SK-N-SH (cell line): ENCODE measurements around the gene FOXN4. TPM values are rescaled to one million over a fixed set of nuclear protein-coding genes. Genes with fewer than 3 reads are reported as not detected.

Experiments
- CTCF ChIA-PET: fragments of 300-600, 350-600 bp; formaldehyde crosslinking; extraction: SDS; loops from one replicate; lab custom pipeline; 2021; lab: Yijun Ruan, JAX
- POLR2A ChIA-PET: fragments of 350-600 bp; sonication (Branson Sonifier 250); formaldehyde crosslinking; extraction: SDS; loops from one replicate; lab custom pipeline; 2020; ENCODE audit warnings: antibody characterized with exemption, inconsistent platforms; lab: Yijun Ruan, JAX
- DNase-seq: peaks from one replicate; pipeline ENCODE4 v3.0.0; 2012
- H2AFZ ChIP-seq: fragments of 200-600 bp; sonication (generic); 2 replicates; pipeline ENCODE4 v1.8.1; 2016; ENCODE audit warnings: antibody characterized with exemption, mild to moderate bottlenecking, low read depth
- H3F3A ChIP-seq: fragments of 200-600 bp; sonication (generic); replicated peaks from 2 replicates; pipeline ENCODE3; 2016; ENCODE audit warnings: antibody characterized with exemption, mild to moderate bottlenecking; ENCODE audit not compliant: insufficient read depth
- H3K27ac ChIP-seq, 2 experiments: fragments of 200-500 bp in 1 of 2; fragments of 200-600 bp in 1 of 2; sonication (Bioruptor generic) in 1 of 2; sonication (generic), shearing (Covaris generic) in 1 of 2; 2 replicates each; pipeline versions ENCODE4 v1.5.1 to v1.6.1; 2014 to 2016; ENCODE audit warnings: low read depth in 2 of 2, inconsistent platforms in 1 of 2, low read length in 1 of 2, mild to moderate bottlenecking in 1 of 2, mixed read lengths in 1 of 2
- H3K27me3 ChIP-seq: fragments of 200-600 bp; sonication (generic), shearing (Covaris generic); 2 replicates; pipeline ENCODE4 v1.6.1; 2016; ENCODE audit warnings: mixed run types; ENCODE audit not compliant: insufficient read depth
- H3K36me3 ChIP-seq, 2 experiments: fragments of 200-500 bp in 1 of 2; fragments of 200-600 bp in 1 of 2; sonication (Bioruptor generic) in 1 of 2; sonication (generic) in 1 of 2; replicated peaks in 1 of 2; 2 replicates each; pipeline versions ENCODE3 to v1.5.1; 2014 to 2016; ENCODE audit warnings: low read length in 1 of 2, mild to moderate bottlenecking in 1 of 2; ENCODE audit not compliant: insufficient read depth in 2 of 2, control insufficient read depth in 1 of 2
- H3K4me1 ChIP-seq, 2 experiments: fragments of 200-500 bp in 1 of 2; fragments of 200-600 bp in 1 of 2; sonication (Bioruptor generic) in 1 of 2; sonication (generic), shearing (Covaris generic) in 1 of 2; 2 replicates each; pipeline versions ENCODE4 v1.5.1 to v1.6.1; 2014 to 2016; ENCODE audit warnings: low read depth in 1 of 2, low read length in 1 of 2, mixed run types in 1 of 2; ENCODE audit not compliant: insufficient read depth in 2 of 2, control insufficient read depth in 1 of 2
- H3K4me2 ChIP-seq: fragments of 200-600 bp; sonication (generic), shearing (Covaris generic); 2 replicates; pipeline ENCODE4 v1.6.1; 2017; ENCODE audit warnings: mixed run types
- H3K4me3 ChIP-seq, 2 experiments: fragments of 200-500 bp in 1 of 2; fragments of 200-600 bp in 1 of 2; sonication (Bioruptor generic) in 1 of 2; sonication (generic), shearing (Covaris generic) in 1 of 2; 2 replicates each; pipeline versions ENCODE4 v1.5.1 to v1.8.1; 2014 to 2016; ENCODE audit warnings: low read depth in 2 of 2, inconsistent platforms in 1 of 2, low read length in 1 of 2, mild to moderate bottlenecking in 1 of 2, mixed read lengths in 1 of 2, moderate library complexity in 1 of 2
- H3K79me2 ChIP-seq: fragments of 200-600 bp; sonication (generic); 2 replicates; pipeline ENCODE4 v1.8.1; 2017; ENCODE audit warnings: mild to moderate bottlenecking; ENCODE audit not compliant: insufficient read depth
- H3K9ac ChIP-seq: fragments of 200-600 bp; sonication (generic); 2 replicates; pipeline ENCODE4 v1.6.1; 2017; ENCODE audit warnings: mixed run types
- H3K9me2 ChIP-seq: fragments of 200-600 bp; sonication (generic); 2 replicates; pipeline ENCODE4 v1.6.1; 2017; ENCODE audit warnings: mixed run types
- H3K9me3 ChIP-seq: fragments of 200-600 bp; sonication (generic); 2 replicates; pipeline ENCODE4 v1.6.1; 2017; ENCODE audit warnings: mixed run types, mild to moderate bottlenecking, moderate library complexity
- H4K20me1 ChIP-seq: fragments of 200-600 bp; sonication (generic); 2 replicates; pipeline ENCODE4 v1.6.1; 2017; ENCODE audit warnings: mild to moderate bottlenecking, mixed run types; ENCODE audit not compliant: insufficient read depth
- CHD2 ChIP-seq: fragments of 150-350 bp; IDR thresholded peaks from 2 replicates; pipeline ENCODE4 v1.6.1; 2018; ENCODE audit warnings: low read length; ENCODE audit not compliant: partially characterized antibody
- CTCF ChIP-seq: fragments of 200-600 bp; sonication (generic); IDR thresholded peaks from 2 replicates; pipeline ENCODE4 v1.6.1; 2017; ENCODE audit warnings: antibody characterized with exemption, mild to moderate bottlenecking, moderate library complexity
- EP300 ChIP-seq, 2 experiments: IDR thresholded peaks; 2 replicates each; pipeline versions ENCODE4 v1.4.0 to v1.6.1; 2012; ENCODE audit warnings: borderline replicate concordance in 1 of 2, low read depth in 1 of 2, low read length in 1 of 2
- EZH2phosphoT487 ChIP-seq: fragments of 200-600 bp; sonication (generic); IDR thresholded peaks from 2 replicates; pipeline ENCODE4 v1.6.1; 2017; ENCODE audit warnings: low read depth, mixed run types, mild to moderate bottlenecking, antibody characterized with exemption, moderate library complexity, borderline replicate concordance
- FOXJ3 ChIP-seq: sonication (generic); formaldehyde crosslinking; IDR thresholded peaks from 2 replicates; pipeline ENCODE4 v1.5.1; 2020; ENCODE audit warnings: mild to moderate bottlenecking, missing genetic modification reagents
- GABPA ChIP-seq: IDR thresholded peaks from 2 replicates; pipeline ENCODE4 v1.4.0; 2012; ENCODE audit warnings: low read depth, mild to moderate bottlenecking
- IRF3 ChIP-seq: fragments of 150-350 bp; IDR thresholded peaks from 2 replicates; pipeline ENCODE4 v1.6.1; 2016; ENCODE audit warnings: mild to moderate bottlenecking, low read depth, low read length
- JUND ChIP-seq: IDR thresholded peaks from 2 replicates; pipeline ENCODE4 v1.4.0; 2012
- MXI1 ChIP-seq: IDR thresholded peaks from 2 replicates; pipeline ENCODE4 v1.6.1; 2012; ENCODE audit warnings: mild to moderate bottlenecking, low read depth, low read length, improper control_type of control experiment
- NFIC ChIP-seq: IDR thresholded peaks from 2 replicates; pipeline ENCODE4 v1.4.0; 2012; ENCODE audit warnings: borderline replicate concordance
- NRF1 ChIP-seq: IDR thresholded peaks from 2 replicates; pipeline ENCODE4 v1.6.1; 2012; ENCODE audit warnings: low read depth, mild to moderate bottlenecking, low read length
- POLR2AphosphoS5 ChIP-seq: IDR thresholded peaks from 2 replicates; pipeline ENCODE4 v1.6.1; 2012; ENCODE audit warnings: low read depth, low read length
- SMC3 ChIP-seq: IDR thresholded peaks from 2 replicates; pipeline ENCODE4 v1.6.1; 2012; ENCODE audit warnings: low read depth, low read length, improper control_type of control experiment
- TAF1 ChIP-seq: IDR thresholded peaks from 2 replicates; pipeline ENCODE4 v1.6.1; 2012; ENCODE audit warnings: low read depth, mild to moderate bottlenecking, low read length, moderate library complexity, borderline replicate concordance
- TEAD4 ChIP-seq: IDR thresholded peaks from 2 replicates; pipeline ENCODE4 v1.4.0; 2012; ENCODE audit warnings: mild to moderate bottlenecking, borderline replicate concordance; ENCODE audit not compliant: insufficient read depth
- USF2 ChIP-seq: fragments of 150-350 bp; IDR thresholded peaks from 2 replicates; pipeline ENCODE4 v1.6.1; 2017; ENCODE audit warnings: antibody characterized with exemption, low read length, low read depth, borderline replicate concordance
- WGBS: methylation state at CpG from one replicate; pipeline ENCODE4 v1.1.6; 2017; ENCODE audit warnings: low lambda C conversion rate; 5-methylcytosine and 5-hydroxymethylcytosine counted together
- polyA plus RNA-seq, 3 experiments: library from polyadenylated mRNA; depleted of rRNA; stranded (reverse); fragments of >200 nt; gene quantifications; 2 replicates each; pipeline ENCODE4 v1.2.3, GENCODE V29; 2012
- TF ChIP-seq, protein P1 (sequence below): IDR thresholded peaks from 2 replicates; pipeline ENCODE4; 2012
- TF ChIP-seq, protein P2 (sequence below): IDR thresholded peaks from 2 replicates; pipeline ENCODE4 v1.6.1; 2012; ENCODE audit warnings: mild to moderate bottlenecking, low read depth, low read length, moderate library complexity
- TF ChIP-seq, protein P3 (sequence below): IDR thresholded peaks from 2 replicates; pipeline ENCODE4 v1.4.0; 2012; ENCODE audit warnings: low read depth, borderline replicate concordance
- TF ChIP-seq, protein P4 (sequence below): IDR thresholded peaks from 2 replicates; pipeline ENCODE4 v1.4.0; 2012; ENCODE audit warnings: low read depth

The FOXN4 gene
- polyA plus RNA-seq, 1 of the 3 experiments (the other 2 are of a cell fraction), result 0.10 TPM

- CTCF ChIA-PET, result interaction anchor here (9.6 kb wide), 1 partner anchor 113 kb away, joined by 127 read pairs; no protein-coding TSS in a partner anchor
- TF ChIP-seq, protein P1, sequence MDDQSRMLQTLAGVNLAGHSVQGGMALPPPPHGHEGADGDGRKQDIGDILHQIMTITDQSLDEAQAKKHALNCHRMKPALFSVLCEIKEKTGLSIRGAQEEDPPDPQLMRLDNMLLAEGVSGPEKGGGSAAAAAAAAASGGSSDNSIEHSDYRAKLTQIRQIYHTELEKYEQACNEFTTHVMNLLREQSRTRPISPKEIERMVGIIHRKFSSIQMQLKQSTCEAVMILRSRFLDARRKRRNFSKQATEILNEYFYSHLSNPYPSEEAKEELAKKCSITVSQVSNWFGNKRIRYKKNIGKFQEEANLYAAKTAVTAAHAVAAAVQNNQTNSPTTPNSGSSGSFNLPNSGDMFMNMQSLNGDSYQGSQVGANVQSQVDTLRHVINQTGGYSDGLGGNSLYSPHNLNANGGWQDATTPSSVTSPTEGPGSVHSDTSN, result no peak
- no peak for TF ChIP-seq NRF1
- TF ChIP-seq FOXJ3 (CRISPR knock-in tag), result no peak
- TF ChIP-seq USF2, result no peak
- no peak for TF ChIP-seq SMC3
- no peak for TF ChIP-seq IRF3
- TF ChIP-seq TAF1, result no peak
- TF ChIP-seq EP300 (IDR thresholded peaks at IDR 0.05; ENCODE audit: borderline replicate concordance in 1 of 2, low read depth in 1 of 2, low read length in 1 of 2), result no peak
- TF ChIP-seq CTCF, result no peak
- TF ChIP-seq, protein P2, sequence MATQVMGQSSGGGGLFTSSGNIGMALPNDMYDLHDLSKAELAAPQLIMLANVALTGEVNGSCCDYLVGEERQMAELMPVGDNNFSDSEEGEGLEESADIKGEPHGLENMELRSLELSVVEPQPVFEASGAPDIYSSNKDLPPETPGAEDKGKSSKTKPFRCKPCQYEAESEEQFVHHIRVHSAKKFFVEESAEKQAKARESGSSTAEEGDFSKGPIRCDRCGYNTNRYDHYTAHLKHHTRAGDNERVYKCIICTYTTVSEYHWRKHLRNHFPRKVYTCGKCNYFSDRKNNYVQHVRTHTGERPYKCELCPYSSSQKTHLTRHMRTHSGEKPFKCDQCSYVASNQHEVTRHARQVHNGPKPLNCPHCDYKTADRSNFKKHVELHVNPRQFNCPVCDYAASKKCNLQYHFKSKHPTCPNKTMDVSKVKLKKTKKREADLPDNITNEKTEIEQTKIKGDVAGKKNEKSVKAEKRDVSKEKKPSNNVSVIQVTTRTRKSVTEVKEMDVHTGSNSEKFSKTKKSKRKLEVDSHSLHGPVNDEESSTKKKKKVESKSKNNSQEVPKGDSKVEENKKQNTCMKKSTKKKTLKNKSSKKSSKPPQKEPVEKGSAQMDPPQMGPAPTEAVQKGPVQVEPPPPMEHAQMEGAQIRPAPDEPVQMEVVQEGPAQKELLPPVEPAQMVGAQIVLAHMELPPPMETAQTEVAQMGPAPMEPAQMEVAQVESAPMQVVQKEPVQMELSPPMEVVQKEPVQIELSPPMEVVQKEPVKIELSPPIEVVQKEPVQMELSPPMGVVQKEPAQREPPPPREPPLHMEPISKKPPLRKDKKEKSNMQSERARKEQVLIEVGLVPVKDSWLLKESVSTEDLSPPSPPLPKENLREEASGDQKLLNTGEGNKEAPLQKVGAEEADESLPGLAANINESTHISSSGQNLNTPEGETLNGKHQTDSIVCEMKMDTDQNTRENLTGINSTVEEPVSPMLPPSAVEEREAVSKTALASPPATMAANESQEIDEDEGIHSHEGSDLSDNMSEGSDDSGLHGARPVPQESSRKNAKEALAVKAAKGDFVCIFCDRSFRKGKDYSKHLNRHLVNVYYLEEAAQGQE, result no peak
- no peak for TF ChIP-seq NFIC
- no peak for TF ChIP-seq MXI1
- TF ChIP-seq EZH2phosphoT487, result no peak
- TF ChIP-seq GABPA, result no peak
- TF ChIP-seq, protein P3, sequence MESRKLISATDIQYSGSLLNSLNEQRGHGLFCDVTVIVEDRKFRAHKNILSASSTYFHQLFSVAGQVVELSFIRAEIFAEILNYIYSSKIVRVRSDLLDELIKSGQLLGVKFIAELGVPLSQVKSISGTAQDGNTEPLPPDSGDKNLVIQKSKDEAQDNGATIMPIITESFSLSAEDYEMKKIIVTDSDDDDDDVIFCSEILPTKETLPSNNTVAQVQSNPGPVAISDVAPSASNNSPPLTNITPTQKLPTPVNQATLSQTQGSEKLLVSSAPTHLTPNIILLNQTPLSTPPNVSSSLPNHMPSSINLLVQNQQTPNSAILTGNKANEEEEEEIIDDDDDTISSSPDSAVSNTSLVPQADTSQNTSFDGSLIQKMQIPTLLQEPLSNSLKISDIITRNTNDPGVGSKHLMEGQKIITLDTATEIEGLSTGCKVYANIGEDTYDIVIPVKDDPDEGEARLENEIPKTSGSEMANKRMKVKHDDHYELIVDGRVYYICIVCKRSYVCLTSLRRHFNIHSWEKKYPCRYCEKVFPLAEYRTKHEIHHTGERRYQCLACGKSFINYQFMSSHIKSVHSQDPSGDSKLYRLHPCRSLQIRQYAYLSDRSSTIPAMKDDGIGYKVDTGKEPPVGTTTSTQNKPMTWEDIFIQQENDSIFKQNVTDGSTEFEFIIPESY, result no peak
- no peak for TF ChIP-seq JUND
- TF ChIP-seq CHD2, result no peak
- no peak for TF ChIP-seq POLR2AphosphoS5
- no peak for TF ChIP-seq TEAD4
- TF ChIP-seq, protein P4, sequence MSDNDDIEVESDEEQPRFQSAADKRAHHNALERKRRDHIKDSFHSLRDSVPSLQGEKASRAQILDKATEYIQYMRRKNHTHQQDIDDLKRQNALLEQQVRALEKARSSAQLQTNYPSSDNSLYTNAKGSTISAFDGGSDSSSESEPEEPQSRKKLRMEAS, result no peak
- TF ChIP-seq, all 33 proteins: peak for 0
- Histone ChIP-seq H3K79me2 (no peaks in the 10 kb centered on the region), H3K9me2 (no peaks in the 10 kb centered on the region), H3F3A (no peaks in the 10 kb centered on the region), H4K20me1 (no peaks in the 10 kb centered on the region), H3K4me1 (peaks cover 0 to 8% of the 10 kb centered on the region in 2 experiments; a peak in 1 of 4 replicates), H3K9ac (no peak overlapping the region), H3K4me2 (no peak overlapping the region), H3K9me3 (no peaks in the 10 kb centered on the region), H3K27ac (no peak overlapping the region), H3K27me3 (no peaks in the 10 kb centered on the region), H2AFZ (no peak overlapping the region), H3K36me3 (no peaks in the 10 kb centered on the region), H3K4me3 (no peak overlapping the region)
- POLR2A ChIA-PET, result no interaction called here
- WGBS, result 87% methylated on average over 4 of the region's 4 CpGs
- DNase-seq, result no peak
These were observed 40.2 kb downstream of the FOXN4 start for GRCh38 chr12:109268896-109269295.
